NCI-H748 (cell line): Measurements from ENCODE around the gene ZFAND2A.
"Not testable (repeated sequence)": the region's sequence is repeated elsewhere in the genome, so short reads cannot be mapped to it uniquely, and the experiment has no call there.

Source experiments
- DNase-seq: peaks from one replicate; lab custom pipeline; 2025; ENCODE audit not compliant: unreplicated experiment; lab: John Stamatoyannopoulos, UW

ZFAND2A gene, protein sequence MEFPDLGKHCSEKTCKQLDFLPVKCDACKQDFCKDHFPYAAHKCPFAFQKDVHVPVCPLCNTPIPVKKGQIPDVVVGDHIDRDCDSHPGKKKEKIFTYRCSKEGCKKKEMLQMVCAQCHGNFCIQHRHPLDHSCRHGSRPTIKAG

DNA sequence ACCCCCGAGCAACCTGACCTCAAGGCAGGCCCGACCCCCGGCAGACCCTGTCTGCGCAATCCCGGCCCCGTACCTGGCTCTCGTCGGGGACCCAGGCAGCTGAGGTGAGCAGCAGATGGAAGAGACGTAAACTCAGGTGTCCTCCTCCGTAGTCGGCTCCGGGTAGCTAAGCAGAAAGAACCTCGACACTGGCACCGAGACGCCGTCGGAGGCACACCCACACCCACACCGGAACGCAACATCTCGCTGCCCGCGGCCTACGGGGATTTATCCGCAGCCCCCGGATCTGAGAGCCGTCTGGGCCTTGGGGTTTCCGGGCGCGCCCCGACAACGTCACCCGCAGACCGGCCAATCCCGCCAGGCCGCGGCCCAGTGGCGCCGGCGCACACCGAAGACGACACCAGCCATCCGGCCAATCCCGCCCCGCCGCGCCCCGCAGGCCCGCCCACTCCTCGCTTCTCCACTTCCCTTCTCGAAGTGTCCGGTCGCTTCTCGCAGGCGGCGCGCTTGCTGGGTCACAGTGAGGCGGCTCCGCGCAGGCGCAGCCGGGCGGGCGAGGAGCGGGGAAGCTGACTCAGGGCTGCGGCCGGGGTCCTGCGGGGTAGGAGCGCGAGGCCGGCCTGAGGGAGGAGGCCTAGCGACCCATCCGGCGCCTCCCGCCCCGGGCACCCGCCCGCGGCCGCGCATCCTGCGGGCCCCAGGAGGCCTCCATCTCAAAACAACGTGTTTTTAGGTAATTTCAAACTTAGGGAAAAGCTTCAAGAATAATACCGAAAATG, at the start of gene ZFAND2A:
Gene ZFAND2A, minus strand, starts transcription at position 306 of the 779 bp plus-strand sequence. CDS start 1,984 bp downstream, outside the sequence.
- peak; percentile 98 for DNase-seq

DNA sequence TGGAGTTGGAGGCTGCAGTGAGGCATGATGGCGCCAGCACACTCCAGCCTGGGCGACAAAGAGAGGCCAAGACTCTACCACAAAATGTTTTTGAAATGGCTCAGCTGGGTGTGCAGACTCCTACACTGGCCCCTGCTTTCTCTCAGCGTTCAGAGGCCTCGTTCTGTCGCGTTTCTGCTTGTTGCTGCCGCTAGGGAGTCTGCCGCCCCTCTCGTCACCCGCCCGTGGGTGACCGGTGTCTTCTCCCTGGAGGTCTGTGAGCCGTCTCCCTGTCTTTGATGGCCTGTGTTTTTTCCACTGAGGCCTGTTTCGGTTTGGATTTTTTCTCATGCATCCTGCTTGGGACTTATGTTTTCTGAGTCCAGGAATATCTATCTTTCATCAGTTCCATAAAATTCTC, 49.1 kb upstream of the ZFAND2A start:
- DNase-seq: no peak

- not testable (repeated sequence) for DNase-seq
Observed at GRCh38 chr7:1205742-1206141, 45.7 kb upstream of the ZFAND2A start.

GRCh38 chr7:1204460-1205140, 44.6 kb upstream of the ZFAND2A start:
- no peak for DNase-seq

- not testable (repeated sequence) for DNase-seq
Observed at GRCh38 chr7:1202914-1203313, 42.9 kb upstream of the ZFAND2A start.

- DNase-seq: no peak
Observed at GRCh38 chr7:1201916-1202315, 41.9 kb upstream of the ZFAND2A start.

DNA sequence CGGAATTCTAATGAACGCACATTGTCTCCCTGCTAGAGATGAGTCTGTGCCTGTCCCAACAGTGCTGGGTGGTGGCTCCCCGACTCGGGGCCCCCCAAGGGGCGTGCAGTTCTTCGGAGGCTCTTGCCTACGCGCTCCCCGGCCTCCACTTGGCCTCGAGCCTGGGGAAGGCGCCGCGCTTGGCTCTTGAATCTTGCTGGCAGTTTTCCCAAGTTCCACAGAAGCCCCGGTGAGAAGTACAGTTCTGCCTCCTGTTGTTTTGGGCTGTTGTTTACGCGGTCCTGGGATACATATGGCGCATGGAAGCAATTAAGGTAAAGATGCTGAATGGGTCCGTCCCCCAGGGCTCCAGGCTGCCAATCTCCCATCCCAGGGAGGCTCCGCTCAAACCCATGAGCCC, 40.0 kb upstream of the ZFAND2A start:
- DNase-seq: no peak

DNA sequence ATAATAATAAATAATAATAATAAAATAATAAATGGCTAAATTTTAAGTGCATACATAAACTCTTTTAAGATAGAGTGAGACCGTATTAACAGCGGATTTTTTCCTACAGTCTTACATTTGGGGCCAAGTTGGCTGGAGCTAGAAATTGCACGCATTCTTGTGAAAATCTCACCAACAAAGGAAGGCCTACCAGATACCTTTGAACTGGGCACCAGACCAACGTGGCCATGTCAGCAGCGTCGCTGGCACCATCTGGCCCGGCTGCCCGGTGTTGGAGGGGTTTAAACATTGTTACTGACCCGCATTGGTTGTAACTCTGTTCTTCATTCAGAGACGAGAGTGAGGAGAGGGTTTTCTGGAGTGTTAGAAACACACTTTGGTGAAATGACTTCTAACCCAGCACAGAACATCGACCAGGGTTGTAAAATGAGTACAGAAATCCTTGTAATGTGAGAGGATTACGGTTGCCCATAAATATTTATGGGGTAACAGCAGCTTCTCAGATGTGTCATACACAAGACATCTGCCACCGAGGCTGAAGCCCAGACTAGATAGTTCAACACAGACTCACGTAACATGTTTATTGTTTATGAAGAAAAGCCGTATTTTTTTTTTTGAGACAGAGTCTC, 38.1 kb upstream of the ZFAND2A start:
- no peak for DNase-seq

GRCh38 chr7:1196950-1197349, 37.0 kb upstream of the ZFAND2A start:
- no peak for DNase-seq

- DNase-seq: not testable (repeated sequence)
Observed at GRCh38 chr7:1196441-1196840, 36.4 kb upstream of the ZFAND2A start.

GRCh38 chr7:1193593-1194424, 33.8 kb upstream of the ZFAND2A start:
- peak; percentile 72 for DNase-seq

GRCh38 chr7:1192171-1192676, 32.2 kb upstream of the ZFAND2A start:
- no peak for DNase-seq

DNA sequence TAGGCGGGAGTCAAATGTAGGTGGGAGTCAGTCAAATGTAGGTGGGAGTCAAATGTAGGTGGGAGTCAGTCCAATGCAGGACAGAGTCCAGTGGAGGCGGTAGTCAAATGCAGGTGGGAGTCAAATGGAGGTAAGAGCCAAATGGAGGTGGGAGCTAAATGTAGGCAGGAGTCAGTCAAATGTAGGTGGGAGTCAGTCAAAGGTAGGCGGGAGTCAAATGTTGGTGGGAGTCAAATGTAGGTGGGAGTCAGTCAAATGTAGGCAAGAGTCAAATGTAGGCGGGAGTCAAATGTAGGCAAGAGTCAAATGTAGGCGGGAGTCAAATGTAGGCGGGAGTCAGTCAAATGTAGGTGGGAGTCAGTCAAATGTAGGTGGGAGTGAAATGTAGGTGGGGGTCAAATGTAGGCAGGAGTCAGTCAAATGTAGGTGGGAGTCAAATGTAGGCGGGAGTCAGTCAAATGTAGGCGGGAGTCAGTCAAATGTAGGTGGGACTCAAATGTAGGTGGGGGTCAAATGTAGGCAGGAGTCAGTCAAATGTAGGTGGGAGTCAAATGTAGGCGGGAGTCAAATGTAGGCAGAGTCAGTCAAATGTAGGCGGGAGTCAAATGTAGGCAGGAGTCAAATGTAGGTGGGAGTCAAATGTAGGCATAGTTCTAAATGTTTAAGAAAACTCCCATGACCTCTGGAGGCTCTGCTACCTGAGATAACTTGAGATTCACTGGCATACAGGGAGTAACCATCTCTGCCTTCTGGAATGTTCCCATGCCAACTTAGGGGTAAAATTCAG, 30.2 kb upstream of the ZFAND2A start:
- no peak for DNase-seq

GRCh38 chr7:1188720-1189294, 28.8 kb upstream of the ZFAND2A start:
- no peak for DNase-seq

GRCh38 chr7:1187127-1187526, 27.1 kb upstream of the ZFAND2A start:
- DNase-seq: no peak

DNA sequence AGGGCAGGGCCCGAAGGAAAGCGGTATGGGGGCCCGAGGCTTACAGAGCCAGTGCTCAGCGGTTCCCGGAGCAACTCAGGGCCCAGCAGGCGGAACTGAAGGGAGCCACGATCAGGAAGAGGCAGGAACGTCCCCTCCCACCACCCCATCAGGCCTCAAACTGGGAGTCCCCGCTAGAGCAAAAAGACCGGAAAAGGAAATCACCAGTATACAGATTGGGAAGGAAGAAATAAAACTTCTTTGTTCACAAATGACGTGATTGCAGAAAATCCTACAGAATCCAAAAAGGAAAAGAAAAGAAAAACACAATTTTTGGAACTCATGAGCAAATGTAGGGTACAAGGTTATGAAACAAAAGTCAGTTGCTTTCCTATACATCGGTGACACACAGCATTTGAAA, 21.6 kb upstream of the ZFAND2A start:
- DNase-seq: no peak

DNA sequence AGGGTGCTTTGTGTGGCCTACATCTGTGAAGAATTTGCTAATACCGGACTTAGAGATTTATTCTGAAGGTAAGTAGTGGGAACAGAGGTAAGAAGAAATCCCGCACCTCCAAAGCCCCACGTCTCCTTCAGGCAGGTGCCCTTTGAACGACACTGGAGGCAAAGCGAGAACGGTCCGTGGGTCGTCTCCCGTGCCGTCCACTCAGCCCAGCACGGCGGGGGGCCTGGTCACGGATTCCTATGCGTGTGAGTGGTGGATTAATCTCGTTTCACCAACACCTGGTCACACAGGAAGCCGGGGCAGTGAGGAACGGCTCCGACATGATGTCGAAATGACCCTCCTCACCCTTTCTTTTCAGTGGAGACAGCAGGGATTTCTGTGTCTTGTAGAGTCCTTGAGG, 21.0 kb upstream of the ZFAND2A start:
- DNase-seq: no peak

DNA sequence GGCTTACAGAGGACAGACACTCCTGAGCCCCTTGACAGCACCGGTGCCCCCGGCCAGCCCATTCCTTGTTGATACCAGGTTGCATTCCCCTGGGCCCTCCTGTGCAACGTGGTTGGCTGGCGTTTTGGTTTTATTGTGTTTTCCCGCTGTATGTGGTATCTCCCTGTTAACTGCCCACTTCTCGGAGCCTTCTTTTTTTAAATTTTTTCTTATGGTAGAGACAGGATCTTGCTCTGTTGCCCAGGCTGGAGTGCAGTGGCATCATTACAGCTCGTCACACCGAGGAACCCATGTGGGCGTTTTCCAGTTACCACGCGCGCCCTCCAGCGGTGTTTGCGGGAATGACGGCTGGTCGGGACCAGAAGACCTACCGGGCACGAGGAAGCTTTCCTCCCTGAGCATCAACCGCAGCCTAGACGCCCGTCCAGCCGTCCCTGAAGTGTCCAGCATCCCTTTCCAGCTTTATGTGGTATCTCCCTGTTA, 16.9 kb upstream of the ZFAND2A start:
- DNase-seq: peak; percentile 78
